ENCODE results near the gene TMEM108.

TMEM108 gene

DNA sequence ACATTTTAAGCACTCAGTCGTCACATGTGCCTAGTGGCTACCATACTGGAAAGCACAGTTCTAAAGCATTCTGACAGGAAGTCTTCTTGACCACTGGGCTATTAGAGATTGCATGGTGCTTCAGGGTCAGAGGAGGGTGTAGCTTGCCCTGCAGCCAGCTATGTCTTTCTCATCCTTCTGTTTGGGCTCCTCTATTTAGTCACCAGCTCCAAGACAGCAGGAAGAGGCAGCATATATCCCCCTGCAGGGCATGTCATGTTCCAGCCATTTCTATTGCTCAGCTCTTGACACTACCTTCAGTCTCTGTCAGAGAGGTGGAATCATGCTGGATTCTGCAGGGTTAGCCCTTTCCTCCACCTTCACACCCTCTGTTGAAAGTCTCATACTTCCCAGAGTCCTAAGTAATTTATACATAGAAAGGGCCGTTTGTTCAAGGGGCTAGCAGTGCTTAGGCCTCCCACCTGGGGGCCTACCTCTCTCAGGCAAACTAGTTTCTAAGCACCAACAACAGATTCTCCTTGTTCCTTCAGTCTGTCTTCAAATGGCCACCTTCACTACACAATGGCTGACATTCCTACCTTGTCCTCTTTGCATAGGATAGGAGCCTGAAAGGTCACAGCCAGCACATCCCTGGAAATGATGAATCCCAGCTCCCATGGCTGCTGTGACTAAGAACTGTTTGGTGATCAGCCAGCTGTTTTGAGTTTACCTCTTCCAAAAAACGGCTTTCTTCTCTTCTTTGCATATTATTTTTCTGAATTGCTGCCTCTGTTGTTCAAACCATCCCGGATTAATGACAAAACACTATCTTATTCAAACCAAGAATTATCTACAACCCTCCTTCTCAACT, 246.0 kb downstream of the TMEM108 start:
- no peak for DNase-seq

DNA sequence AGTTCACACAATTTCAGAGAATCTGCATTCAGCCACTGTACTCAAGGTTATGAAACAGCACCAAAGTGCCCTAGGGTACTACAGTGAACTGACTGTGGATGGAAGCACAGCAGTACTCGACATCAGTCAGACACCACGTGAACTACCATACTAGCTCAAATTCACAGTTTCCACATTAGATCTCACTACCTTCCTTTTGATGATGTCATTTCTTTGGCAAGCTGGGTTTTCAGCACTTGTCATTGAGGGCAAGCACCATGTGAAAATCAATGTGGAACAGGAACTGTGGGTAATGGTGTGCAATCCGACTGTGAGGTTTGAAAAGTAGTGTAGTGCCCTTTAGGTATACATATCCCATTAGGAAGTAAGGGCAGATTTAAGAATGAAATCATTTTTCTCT, 251.1 kb downstream of the TMEM108 start:
- DNase-seq: no peak

DNA sequence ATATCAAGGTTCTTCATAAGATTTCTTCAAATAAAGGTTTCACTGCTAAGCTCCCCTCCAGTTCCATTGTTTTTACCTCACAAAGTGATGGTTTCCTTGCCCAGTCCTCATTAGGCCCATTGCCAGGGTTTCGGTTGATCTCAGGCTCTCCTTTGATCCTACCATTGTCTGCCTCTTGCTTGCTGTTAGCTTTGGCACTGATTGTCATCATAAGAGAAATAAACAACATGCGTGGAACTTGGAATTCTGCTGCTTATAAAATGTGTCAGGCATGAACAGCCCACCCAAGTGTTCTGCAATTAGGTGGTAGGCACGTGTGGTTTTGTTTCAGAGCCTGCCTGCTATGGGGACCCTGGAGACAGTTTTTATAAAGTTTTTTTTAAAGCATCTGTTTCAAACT, 254.1 kb downstream of the TMEM108 start:
- no peak for DNase-seq

DNA sequence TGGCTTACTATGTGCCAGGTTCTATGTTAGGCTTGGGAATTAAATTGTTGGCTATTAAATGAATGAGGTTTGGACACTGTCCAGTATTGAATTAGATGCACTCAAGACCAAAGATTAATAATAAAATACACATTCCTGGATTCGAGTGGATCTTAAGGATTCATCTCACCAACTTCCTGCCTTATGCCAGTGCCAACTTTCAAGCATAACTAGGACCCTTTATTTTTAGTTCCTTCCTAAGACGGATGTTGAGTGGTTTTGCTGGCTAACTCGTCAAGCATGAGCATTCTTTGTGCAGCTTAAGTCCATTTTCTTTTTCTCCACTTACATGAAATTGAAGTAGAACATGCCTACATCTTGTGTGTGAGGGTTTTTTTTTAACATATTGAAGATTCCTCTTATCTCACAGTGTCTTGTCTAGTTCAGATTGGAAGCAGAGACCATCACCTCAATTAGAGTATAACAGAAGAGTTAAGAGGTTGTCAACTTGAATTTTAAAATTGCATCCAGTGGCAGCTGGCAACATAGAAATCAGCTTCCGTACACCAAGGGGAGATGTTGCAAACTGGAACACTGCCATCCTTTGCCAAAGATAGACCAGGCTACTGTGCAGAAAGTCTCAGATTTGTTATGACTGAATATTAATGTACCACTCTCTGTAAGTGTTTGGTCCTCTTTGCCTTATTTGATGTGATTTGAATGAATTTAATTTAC, 255.4 kb downstream of the TMEM108 start:
- DNase-seq: no peak

DNA sequence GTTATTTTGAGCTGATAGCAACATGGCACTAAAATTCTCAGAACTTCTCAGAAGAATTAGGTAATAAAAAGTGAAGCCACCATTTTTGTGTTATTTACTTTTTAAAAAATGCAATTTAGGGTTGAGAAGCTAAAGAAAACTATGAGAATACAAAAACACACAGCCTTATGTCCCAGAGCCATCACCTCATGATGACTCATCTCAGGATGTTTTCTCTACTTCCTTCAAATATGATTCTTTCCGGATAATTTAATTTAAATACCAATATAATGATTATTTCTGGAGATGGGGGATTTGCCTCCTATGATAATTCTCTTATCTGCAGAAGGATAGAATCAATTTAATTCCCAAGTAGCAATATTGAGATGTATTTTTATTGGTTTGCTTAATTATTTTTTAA, 256.1 kb downstream of the TMEM108 start:
- no peak for DNase-seq

DNA sequence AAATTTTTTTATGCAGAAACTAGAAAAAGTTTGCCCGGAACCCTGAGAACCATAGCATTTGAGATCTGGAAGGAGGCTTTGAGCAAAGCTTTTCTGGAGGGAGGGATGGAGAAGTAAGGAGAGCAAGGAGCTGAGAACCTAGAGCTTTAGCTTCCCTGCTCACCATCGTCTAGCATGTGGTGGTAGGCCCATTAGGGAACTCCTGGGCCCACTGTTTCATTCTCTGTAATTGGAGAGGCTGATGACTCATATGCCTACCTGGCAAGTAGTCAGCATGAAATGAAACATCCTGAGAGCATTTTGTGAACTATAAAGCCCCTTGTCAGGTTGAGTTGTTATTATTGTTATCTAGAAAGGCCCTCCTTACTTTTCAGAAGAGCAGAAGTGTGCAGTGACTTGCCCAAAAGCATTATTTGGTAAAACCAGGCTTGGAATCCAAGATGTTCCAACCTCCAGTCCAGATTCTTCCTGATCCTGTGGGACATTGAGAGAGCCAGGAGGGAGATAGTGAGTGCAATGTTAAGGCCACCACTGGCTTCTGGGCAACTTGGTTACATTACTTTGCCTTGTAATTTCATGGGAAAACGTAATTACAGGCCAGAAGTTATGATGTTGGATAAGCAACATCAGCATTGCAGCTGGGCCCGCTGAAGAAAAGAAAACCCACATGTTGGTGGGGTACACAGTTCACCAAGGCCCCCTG, 257.2 kb downstream of the TMEM108 start:
- DNase-seq: no peak

DNA sequence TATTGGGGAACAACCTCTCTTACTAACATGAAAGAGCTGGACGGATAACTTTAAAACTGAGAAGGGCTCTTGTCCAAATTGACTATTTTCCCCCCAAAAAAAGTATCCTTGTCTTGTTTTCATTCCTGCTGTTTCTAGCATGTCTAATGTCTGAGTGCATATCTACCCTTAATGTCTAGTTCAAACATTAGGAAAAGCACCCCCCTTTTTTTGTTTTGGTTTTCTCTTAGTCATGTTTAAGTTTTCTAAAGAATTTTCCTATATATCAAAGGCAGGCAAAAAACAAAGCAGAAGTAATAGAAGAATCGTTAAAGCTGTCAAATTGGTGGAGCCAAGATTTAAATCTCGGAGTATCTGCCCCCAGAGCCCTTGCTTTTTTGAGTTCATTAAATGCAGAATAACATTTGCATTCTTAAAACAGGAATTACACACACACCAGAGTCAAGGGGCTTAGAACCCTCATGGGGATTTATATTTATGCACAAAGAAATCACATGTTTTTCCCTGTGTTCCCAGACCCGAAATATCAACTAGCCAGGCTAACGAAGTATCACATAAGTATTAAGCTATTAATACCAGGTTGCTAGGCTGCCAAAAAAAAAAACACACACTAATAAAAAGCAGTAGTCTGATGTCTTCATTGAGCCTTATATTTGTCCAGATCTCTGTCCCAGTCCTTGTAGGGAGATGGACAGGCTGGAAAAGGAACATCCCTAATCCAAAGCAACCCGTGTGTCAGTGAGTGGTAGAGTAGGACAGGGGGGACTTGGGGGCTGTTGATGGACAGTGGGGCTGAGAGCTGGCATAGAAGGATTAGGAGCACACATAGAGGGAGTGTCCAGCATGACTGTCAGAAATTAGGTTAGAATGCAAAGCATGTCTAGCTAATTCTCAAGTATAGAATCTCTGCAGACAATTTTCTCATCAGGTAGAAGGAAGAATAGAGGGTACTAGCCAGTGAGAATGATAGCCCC, 258.0 kb downstream of the TMEM108 start:
- DNase-seq: no peak

DNA sequence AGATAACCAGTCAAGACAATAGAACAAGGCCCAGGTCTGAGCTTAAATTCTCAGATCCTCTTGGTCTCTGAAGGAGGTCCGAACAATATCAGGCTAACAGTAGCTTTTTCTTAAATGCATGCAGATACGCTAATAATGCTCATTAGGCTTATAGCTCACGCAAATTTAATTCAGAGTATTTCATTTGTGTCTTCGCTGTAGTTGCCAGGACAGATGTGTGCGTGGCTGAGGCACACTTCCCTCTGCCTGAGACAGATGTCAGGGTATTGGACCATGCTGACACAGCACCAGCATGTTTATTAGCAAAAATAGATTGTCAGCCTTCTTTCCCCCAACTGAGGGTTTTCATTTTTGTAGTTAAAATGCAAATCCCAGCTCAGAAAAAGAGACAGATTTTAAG, 258.8 kb downstream of the TMEM108 start:
- DNase-seq: no peak

DNA sequence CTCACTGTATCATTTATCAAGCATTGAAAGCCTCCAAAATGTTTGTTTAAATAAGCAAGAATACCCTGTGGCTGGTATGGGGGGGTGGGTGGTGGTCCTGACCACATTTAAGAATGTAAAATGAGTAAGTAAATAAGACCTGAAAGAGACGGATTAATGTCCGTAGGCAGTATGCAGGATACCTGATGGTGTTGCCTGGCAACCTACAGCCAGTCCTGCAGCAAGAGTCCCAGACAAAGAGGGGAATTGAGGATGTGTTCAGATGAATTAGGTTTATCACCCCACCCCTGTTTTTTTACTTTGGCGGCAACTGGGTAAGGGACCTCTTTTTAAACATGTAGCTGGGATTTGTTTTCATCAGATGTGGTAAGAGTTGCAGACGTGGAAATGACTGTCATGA, 261.9 kb downstream of the TMEM108 start:
- no peak for DNase-seq

DNA sequence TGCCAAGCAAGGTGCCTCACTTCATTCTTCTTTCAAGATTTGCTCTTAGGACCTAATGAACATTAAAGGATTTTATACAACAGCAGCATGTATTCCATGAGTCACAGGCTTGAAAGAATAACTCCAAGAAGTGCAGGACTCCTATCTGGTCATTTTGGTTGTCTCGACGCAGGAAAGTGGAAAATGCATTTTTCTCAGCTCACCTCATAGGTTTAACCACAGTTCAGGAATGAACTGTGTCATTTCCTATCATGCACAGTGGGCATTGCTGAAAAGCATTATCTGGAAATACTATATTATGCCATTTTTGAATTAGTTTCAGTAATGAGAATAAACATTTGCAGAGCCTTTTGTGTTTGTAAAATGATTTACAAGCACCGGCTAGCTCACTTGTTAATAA, 263.0 kb downstream of the TMEM108 start:
- DNase-seq: no peak

DNA sequence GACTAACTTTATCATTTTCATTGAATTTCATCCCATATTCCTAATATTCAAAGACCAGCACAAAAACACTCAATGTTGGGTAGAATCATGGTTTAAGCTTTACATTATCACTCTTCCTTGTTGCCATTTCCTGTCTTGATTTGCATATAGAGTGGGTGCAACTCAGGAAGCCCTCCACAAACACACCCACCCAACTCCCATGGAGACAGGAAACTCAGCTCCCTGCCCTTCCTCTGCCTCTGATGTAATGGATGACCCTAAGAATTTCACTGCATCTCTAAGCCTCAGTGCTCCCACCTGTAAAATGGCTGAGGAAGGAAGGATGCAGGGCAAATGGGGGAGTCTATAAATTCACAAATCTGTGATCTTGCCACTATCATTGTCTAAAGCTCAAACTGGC, 263.5 kb downstream of the TMEM108 start:
- DNase-seq: no peak

DNA sequence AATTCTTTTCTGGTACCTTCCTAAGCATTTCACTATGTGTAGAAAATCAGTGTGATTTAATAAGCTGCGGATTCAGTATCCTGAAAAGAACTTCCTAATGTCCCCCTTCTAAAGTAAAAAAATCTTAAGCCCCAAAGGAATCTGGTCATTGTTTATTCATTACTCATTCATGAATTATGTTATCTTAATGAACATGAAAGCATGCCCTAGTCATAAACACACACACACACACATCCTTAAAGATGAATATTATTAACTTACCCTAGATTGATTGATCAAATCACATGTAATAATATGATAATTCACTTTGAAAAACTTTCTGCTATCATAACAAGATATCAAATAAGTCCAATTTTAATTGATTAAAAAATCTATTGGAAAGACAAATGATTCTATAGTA, 265.2 kb downstream of the TMEM108 start:
- no peak for DNase-seq

DNA sequence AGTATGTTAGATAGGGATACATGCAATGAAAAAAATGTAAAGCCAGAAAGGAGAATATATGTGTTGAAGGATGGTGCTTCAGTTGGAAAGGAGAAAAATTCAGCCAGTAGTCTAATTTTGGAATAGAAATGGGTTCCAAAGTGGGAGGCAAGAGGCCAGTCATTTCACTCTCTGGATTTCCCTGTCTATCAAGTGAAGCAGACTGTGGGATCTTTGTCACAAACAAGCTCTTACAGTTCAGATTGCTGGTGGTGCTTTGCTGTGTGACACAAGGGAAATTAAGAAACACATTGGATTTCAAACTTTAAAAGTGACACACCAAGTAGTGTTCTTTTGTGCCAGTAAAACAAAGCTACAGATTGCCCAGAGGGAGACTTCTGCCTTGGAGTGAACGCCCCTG, 279.7 kb downstream of the TMEM108 start:
- no peak for DNase-seq

DNA sequence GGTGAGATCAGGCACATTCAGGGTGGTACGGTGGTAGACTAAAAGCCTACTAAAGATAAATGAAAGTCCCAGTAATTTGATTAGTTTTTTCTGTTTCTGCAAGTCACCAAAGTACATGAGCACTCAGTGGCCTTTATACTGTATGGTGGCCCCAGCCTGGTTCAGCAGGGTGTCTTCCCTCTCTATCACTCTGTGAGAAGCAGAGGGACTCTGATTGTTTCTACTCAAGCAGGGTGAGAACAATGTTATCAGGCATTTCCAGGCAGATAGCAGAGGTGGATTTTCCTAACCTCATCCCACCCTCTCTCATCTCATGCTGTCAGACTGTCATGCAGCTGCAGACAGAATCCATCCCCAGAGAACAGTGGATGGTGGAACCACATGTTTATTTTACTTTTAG, 290.2 kb downstream of the TMEM108 start:
- no peak for DNase-seq

DNA sequence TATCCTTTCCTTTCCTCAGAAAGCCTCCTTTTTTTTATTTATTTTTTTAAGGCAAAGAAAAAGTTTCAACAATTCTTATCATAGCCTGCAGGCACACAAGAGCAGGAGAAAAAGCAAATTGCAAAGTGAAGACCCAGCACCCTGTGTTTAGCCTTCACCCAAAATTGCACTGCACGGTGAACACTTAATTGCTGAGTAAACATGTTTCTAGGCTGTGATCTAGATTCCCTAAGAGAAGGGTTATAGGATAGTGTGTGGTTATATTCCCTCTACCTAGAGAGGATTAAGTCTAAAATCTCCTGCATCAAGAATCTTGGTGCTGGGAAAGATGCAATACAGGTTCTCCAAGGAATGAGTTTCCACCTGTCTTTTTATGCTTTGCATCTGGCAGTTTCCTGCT, 291.4 kb downstream of the TMEM108 start:
- no peak for DNase-seq

DNA sequence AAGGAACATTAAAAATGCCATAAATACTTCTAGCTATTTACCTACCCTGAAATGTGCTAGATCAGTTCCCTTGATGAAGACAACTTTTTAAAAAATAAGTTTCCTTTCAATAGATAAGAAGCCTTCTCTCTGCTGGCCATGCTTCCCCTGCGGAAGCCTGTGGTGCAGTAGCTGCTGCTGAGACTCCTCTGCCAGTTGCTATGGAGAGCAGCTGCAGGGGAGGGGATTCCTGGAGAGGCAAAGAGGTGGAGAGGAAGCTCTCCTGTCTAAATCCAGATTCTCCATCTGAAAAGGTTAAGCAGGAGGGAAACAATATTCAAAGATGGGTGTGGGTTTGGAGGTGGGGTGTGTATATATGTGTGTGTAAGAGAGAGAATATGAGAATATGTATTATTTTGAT, 291.9 kb downstream of the TMEM108 start:
- no peak for DNase-seq

DNA sequence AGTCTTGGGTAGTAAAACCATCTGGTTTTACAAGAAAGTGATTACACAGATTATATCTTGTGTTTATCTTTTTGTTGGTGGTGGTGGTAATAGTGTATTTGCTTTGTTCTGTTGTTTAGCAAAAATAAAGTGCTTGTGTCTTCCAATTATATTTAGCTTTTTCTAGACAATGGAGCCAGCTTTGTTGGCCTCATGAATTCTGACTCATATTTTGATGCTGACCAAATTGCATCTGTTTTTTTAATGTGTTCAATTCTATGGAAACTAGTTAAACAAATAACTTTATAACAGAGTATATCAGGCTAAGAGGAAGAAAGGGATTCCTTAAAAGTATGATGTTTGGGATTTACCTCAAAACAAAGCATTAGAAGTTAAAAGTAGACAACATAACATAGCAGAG, 292.3 kb downstream of the TMEM108 start:
- no peak for DNase-seq

DNA sequence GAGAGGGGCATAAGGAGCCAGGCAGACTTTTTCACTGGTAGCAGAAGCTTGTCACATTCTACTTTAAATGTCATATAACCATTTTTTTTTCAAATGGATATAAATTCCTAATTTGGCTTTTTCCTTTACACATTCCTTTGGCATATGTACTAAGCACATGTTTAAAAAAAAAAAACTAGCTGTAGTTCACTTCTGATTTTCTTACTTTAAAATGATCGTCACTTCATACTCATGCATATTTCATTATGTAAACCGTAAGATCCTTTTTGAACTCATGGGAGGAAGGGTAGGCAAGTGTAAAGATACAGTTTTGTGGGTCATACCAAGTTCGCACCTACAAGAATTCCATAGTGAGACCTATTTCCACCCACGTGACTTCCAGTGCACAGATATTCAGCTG, 316.5 kb downstream of the TMEM108 start:
- DNase-seq: no peak

DNA sequence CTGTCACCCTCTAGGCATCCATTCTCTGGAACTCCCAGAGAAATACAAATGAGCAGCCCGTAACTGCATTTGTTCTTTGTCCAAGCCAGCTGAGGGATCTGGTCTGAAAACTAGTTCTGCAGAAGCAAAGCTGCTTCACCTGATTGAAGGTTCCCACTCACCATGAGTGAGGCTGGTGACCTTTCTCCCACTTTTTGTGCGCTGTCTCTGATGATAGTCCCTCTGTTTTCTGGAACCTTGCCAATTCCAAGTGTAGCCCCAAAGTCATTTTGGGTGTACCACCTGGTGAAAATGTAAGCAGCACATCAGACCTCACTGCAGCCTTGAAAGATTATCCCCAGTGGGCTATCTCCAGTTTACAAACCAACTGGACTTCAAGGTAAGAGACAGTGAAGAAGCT, 322.3 kb downstream of the TMEM108 start:
- DNase-seq: no peak

DNA sequence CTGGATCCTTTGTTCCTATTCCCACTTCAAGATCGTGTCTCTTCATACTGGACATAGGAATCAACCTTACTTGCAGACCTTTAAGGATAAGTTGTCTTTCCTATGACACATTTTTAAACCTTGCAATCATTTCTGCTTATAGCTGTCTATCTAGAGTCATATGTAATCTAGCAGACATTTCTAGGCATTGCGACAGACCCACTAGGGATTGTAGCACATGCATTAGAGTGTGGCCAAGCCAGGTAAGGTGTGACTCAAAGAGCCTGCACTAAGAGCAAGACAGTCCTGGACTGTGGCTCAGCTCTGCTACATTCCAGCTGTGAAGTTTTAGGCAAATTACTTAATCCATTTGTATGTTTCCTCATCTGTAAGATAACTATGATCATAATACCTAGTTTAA, 322.8 kb downstream of the TMEM108 start:
- DNase-seq: no peak

DNA sequence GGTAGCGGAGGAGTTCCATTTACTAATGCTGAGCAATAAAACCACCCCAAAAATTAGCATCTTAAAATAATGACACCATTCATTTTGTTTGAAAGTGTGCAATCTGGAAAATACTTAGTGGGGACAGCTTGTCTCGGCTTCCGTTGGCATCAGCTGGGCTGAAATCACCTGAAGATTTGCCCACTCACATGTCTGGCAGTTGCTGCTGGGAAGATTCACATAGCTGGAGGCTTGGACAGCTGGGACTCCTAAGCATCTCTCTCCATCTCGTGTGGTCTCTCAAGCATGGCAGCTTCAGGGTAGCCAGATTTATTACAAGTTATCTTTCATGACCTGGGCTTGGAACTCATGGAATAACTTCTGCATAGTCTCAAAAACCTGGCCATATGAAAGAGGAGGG, 323.2 kb downstream of the TMEM108 start:
- DNase-seq: no peak

DNA sequence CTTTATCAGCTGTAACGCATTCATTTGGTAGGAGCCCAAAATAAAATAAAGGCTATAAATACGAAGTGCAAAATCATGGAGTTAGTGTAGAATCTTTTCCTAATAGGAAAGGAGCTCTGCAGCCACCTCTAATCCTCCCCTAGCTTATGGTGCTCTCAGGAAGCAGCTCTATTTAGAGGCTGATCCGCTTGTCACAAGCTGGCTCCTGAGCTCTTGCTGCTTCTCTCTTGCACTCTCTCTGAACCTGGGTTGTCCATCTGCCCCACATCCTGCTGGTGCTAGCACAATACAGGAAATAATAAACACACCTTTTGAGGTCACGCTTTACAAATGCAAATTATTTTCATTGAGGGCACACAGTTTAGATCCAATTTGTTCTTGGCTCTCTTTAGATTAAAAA, 324.3 kb downstream of the TMEM108 start:
- DNase-seq: no peak

DNA sequence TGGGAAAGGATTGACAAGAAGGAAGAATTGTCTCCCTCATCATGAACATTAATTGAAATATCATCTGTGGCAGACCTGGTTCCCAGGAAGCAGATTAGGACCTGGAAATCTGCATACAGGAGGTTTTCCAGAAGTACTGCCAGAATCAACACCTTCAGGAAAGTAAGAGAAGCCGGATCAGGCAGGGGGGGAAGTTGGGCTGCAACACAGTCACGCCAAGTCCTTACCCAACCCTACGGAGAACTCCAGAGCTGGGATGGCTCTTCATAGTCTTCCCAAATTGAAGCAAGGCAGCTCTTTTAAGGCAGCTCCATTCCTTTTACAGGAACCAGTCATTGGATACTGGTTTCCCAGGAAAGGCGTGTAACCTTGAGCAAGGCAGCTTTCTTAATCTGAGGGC, 326.5 kb downstream of the TMEM108 start:
- DNase-seq: no peak
